Measurements from ENCODE around the gene ANKS6. TPM values are rescaled to one million over a fixed set of nuclear protein-coding genes. Genes with fewer than 3 reads are reported as not detected.

Gene ANKS6
- total and polyA plus RNA-seq, 2 of the 4 experiments (the other 2 are of a cell fraction), result 9.0 to 23.6 TPM

DNA sequence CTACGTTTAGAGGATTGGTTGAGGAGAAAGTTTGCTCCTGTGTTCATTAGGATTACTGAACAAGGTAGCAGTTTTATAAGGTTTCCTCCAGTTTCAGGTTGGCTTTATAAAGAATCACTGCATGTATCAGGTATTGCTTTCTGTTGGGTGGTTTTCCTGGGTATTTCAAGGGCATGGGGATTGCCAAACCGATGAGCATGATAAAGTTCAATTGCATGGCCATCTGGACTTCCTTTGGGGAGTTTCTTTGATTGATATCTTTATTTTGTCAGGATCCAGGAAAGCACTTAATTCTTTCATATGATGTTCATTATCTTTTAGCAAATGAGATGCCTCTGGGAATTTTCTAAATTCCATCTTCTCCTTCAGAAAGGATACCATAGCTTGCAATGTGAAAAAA, 77.3 kb downstream of the ANKS6 start:
- Histone ChIP-seq H4K20me1 (ENCODE audit: insufficient read depth, low read length) (no peaks in the 10 kb centered on the region; the same call in 1 of the 2 replicates), H4K5ac (ENCODE audit: low read depth, low read length) (no peak overlapping the region), H2BK20ac (ENCODE audit: low read depth, low read length) (no peak overlapping the region), H3K4me3 (ENCODE audit: insufficient read depth, low read depth, low read length) (no peak overlapping the region), H2AK9ac (replicated peaks; ENCODE audit: low read depth, low read length, poor library complexity) (no peak overlapping the region), H3K23ac (ENCODE audit: low read depth, low read length) (no peak overlapping the region), H2BK5ac (ENCODE audit: low read depth, low read length, poor library complexity, severe bottlenecking) (no peak overlapping the region), H3K4me1 (ENCODE audit: control insufficient read depth, insufficient read depth, low read length) (no peaks in the 10 kb centered on the region), H4K91ac (ENCODE audit: insufficient read depth, low read depth, low read length) (no peak overlapping the region), H3K4ac (ENCODE audit: low read depth, low read length) (no peak overlapping the region), H3K79me1 (ENCODE audit: low read depth in 1 of 2, low read length in 2 of 2) (no peaks in the 10 kb centered on the region), H2BK15ac (ENCODE audit: low read depth, low read length) (no peak overlapping the region), H3K36me3 (ENCODE audit: control insufficient read depth, insufficient read depth, low read length) (no peaks in the 10 kb centered on the region), H3K18ac (ENCODE audit: low read depth, low read length) (no peak overlapping the region), H3K27ac (ENCODE audit: insufficient read depth, low read length) (no peak overlapping the region), H2AFZ (replicated peaks; ENCODE audit: low read length, poor library complexity) (no peak overlapping the region), H3K56ac (ENCODE audit: extremely low read depth, insufficient read depth, low read length) (no peak overlapping the region), H4K8ac (ENCODE audit: low read depth in 2 of 2, low read length in 2 of 2) (no peak overlapping the region), H3K4me2 (ENCODE audit: low read depth, low read length) (no peak overlapping the region), H3K9ac (ENCODE audit: low read depth, low read length) (no peak overlapping the region), H3K14ac (replicated peaks; ENCODE audit: low read depth, low read length) (no peak overlapping the region), H3K9me1 (ENCODE audit: insufficient read depth, low read length) (no peaks in the 10 kb centered on the region), H2BK120ac (ENCODE audit: low read depth, low read length) (no peak overlapping the region), H2AK5ac (ENCODE audit: low read depth, low read length) (no peak overlapping the region), H3K9me3 (ENCODE audit: control insufficient read depth, insufficient read depth, low read length) (peaks cover 10% of the 10 kb centered on the region), H3K27me3 (ENCODE audit: control insufficient read depth, insufficient read depth, low read length) (peaks cover 34% of the 10 kb centered on the region)
- intact Hi-C loops (cut with micrococcal nuclease) (no loop called here), dilution Hi-C loops (cut with HindIII; ENCODE audit: low sequenced_read_pairs, unreplicated experiment) (no loop called here), in situ Hi-C loops (cut with MboI; ENCODE audit: low sequenced_read_pairs) (no loop called here)
- BruUV-seq (replicated peaks), result no TSS peak
- DNase-seq (no peak), ATAC-seq (ENCODE audit: low read depth) (no peak)
- ChIA-PET POLR2A (ENCODE audit: unreplicated experiment) (no interaction called here), CTCF (no interaction called here)
- 40% methylated on average over 1 of the region's 2 CpGs; no CpG with 5 or more reads in 1 of the 2 experiments for WGBS, 2 experiments (ENCODE audit: extremely low coverage in 2 of 2, insufficient read length in 1 of 2)
- TF ChIP-seq CHD1 (IDR thresholded peaks at IDR 0.05; ENCODE audit: low read depth, low read length) (no peak), SMC3 (IDR thresholded peaks at IDR 0.05; ENCODE audit: low read depth, low read length) (no peak), RAD21 (IDR thresholded peaks at IDR 0.05; ENCODE audit: low read length) (no peak), MAZ (IDR thresholded peaks at IDR 0.05; ENCODE audit: borderline replicate concordance, low read depth, low read length) (no peak), RCOR1 (IDR thresholded peaks at IDR 0.05; ENCODE audit: insufficient replicate concordance, low read length) (no peak), MAFK (IDR thresholded peaks at IDR 0.05; ENCODE audit: low read depth, low read length) (no peak), POLR2A (IDR thresholded peaks at IDR 0.05; ENCODE audit: low read depth, low read length) (no peak), RFX5 (IDR thresholded peaks at IDR 0.05; ENCODE audit: low read depth, low read length) (no peak), NFE2L2 (IDR thresholded peaks at IDR 0.05; ENCODE audit: low read depth, low read length) (no peak)
- TF ChIP-seq, protein P1, sequence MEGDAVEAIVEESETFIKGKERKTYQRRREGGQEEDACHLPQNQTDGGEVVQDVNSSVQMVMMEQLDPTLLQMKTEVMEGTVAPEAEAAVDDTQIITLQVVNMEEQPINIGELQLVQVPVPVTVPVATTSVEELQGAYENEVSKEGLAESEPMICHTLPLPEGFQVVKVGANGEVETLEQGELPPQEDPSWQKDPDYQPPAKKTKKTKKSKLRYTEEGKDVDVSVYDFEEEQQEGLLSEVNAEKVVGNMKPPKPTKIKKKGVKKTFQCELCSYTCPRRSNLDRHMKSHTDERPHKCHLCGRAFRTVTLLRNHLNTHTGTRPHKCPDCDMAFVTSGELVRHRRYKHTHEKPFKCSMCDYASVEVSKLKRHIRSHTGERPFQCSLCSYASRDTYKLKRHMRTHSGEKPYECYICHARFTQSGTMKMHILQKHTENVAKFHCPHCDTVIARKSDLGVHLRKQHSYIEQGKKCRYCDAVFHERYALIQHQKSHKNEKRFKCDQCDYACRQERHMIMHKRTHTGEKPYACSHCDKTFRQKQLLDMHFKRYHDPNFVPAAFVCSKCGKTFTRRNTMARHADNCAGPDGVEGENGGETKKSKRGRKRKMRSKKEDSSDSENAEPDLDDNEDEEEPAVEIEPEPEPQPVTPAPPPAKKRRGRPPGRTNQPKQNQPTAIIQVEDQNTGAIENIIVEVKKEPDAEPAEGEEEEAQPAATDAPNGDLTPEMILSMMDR (conservative IDR thresholded peaks at IDR 0.05; ENCODE audit: low read depth, low read length), result no peak

Data from IMR-90 (cell line).